D721Med (cell line): ENCODE results near the gene PIAS2.

Experiments used
- DNase-seq: peaks from one replicate; pipeline ENCODE4 v3.0.0; 2011; ENCODE audit warnings: low spot score; ENCODE audit not compliant: insufficient read length
- FAIRE-seq: peaks from 2 replicates; lab custom pipeline; 2011; peaks lifted over from hg19 to GRCh38; lab: Jason Lieb, UNC
- TF ChIP-seq, protein P1 (sequence below): IDR thresholded peaks from 2 replicates; pipeline ENCODE4 v1.5.1; 2012; ENCODE audit warnings: mild to moderate bottlenecking, control low read depth; ENCODE audit not compliant: insufficient read depth; ENCODE audit errors: missing control alignments

PIAS2 gene

DNA sequence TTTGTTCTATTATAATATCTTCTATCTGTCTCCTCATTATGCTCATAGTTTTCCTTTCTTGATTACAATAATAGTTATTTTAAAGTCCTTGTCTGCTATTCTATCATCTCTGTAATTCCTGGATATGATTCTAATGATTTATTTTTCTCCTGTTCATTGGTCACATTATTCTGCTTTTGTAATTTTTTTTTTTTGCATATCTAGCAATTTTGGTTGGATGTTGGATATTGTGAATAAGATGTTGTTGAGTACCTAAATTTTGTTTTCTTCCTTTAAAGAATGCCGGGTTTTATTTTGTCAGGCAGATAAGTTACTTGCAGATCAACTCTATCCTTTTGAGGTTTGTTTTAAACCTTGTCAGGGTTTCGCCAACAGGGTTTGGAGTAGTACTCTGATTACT lies 25.3 kb upstream of the PIAS2 start:
- TF ChIP-seq, protein P1, sequence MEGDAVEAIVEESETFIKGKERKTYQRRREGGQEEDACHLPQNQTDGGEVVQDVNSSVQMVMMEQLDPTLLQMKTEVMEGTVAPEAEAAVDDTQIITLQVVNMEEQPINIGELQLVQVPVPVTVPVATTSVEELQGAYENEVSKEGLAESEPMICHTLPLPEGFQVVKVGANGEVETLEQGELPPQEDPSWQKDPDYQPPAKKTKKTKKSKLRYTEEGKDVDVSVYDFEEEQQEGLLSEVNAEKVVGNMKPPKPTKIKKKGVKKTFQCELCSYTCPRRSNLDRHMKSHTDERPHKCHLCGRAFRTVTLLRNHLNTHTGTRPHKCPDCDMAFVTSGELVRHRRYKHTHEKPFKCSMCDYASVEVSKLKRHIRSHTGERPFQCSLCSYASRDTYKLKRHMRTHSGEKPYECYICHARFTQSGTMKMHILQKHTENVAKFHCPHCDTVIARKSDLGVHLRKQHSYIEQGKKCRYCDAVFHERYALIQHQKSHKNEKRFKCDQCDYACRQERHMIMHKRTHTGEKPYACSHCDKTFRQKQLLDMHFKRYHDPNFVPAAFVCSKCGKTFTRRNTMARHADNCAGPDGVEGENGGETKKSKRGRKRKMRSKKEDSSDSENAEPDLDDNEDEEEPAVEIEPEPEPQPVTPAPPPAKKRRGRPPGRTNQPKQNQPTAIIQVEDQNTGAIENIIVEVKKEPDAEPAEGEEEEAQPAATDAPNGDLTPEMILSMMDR = no peak
- DNase-seq = no peak
- FAIRE-seq = no peak

DNA sequence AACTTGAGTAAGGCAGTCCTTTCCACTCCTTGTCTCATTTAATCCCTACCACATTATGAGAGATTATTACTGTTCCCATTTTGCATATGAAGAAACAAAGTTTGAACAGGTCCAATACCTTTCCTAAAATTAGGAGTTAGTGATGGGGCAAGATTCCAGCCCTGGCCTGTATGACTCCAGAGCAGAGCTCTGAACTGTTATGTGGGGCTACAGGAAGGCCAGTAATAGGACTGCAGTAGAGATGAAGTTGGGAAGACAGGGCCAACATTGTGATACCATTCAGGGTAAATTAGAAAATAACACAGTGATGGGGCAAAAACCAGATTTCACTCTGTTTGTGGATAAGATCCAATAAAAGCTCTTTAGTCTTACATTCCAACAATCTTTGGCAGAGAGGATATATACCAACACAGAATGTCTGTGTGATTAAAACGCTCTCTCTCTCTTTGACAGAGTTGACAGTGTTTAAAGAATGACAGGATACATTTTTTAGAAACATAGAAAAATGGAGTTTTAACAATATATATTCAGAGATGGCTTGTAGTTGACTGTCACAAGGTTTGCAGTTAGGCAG lies 22.8 kb upstream of the PIAS2 start:
- TF ChIP-seq, protein P1 = no peak
- FAIRE-seq (peak; percentile 44), DNase-seq (no peak)

DNA sequence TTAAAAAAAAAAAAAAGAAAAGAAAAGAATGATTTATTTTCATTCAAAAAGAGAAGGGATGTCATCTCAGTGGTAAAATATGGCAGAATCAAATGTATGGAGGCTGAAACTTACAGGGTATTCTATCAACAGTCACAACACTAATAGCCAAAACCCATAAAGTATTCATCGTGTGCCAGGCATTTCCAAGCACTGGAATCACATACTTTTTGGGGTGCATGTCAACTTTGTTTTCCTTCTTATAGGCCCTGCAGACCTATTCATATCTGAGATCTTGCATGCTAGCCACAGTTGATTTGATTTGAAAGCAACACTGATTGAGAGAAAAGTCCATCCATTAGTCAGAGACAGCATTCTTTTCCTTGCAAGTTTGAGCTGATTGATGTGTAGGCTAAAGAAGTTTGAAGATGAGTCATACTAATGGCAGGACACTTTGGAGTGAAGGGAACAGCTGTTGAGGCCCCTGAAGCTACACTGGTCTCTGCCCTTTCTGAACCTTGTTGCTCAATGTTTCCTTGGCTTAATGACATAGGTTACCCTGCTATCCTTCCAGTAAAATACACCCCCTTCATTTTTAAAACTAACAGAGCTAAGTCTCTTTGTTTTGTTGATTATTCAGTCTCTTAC lies 22.1 kb upstream of the PIAS2 start:
- no peak for FAIRE-seq
- TF ChIP-seq, protein P1 = no peak

GRCh38 chr18:46920653-46921052 lies 3.3 kb upstream of the PIAS2 start:
- no peak for FAIRE-seq
- TF ChIP-seq, protein P1 = no peak
- DNase-seq = no peak

More for the DNA sequence above, 22.1 kb upstream of the PIAS2 start:
- no peak for DNase-seq

DNA sequence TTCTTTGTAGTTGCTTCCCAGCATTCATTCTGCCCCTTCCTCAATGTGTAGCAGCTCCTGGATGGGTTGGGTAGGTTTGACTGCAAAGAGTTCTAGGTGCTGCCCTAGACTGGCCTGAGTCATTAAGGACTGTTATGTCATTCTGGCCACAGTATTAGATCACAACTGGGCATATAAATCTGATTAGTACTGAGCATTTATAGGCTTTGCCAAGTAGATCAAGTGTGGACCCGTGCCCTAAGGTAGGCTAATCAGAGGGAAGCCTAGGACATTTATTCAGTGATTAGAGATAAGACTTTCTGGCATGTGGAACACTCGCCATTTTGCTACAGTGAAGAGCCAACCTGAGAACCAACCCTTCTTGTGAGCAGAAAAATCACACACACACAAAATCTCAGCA lies 2.8 kb upstream of the PIAS2 start:
- FAIRE-seq (no peak), DNase-seq (no peak)
- TF ChIP-seq, protein P1 = no peak

- TF ChIP-seq, protein P1 = no peak
- peak; percentile 34 for DNase-seq
- FAIRE-seq = no peak
Measured at GRCh38 chr18:46917803-46918600, 695 bp upstream of the PIAS2 start.
